Astrocyte of the spinal cord (primary cell): ENCODE measurements around the gene FCHO1.
A peak's percentile ranks its signal among the peaks of the same experiment; 100 is the strongest.
"Not testable (repeated sequence)": the region's sequence is repeated elsewhere in the genome, so short reads cannot be mapped to it uniquely, and the experiment has no call there.

Experiments
- DNase-seq: peaks from one replicate; pipeline ENCODE4 v3.0.0; 2011; ENCODE audit warnings: low read depth, low spot score
- H3K4me3 ChIP-seq: 2 replicates; pipeline ENCODE4 v1.5.1; 2011; ENCODE audit warnings: low read depth, mild to moderate bottlenecking, low read length, moderate library complexity
- CTCF ChIP-seq: IDR thresholded peaks from 2 replicates; pipeline ENCODE4 v1.5.1; 2012; ENCODE audit warnings: low read depth, mild to moderate bottlenecking, low read length, inconsistent platforms
- in situ Hi-C: cut with HindIII; loops from 2 replicates; pipeline ENCODE4 v1.10.0; 2017; ENCODE audit warnings: low sequenced_read_pairs

Gene FCHO1

GRCh38 chr19:17778968-17779929 lies 28.0 kb downstream of the FCHO1 start:
- TF ChIP-seq CTCF: no peak
- no peak overlapping the region for H3K4me3 ChIP-seq
- DNase-seq: no peak
- in situ Hi-C loops: no loop called here

- H3K4me3 ChIP-seq: no peak overlapping the region
- no peak for DNase-seq
- TF ChIP-seq CTCF: no peak
- in situ Hi-C loops: no loop called here
Measured at GRCh38 chr19:17780781-17781180, 29.5 kb downstream of the FCHO1 start.

- in situ Hi-C loops, DNase-seq, H3K4me3 ChIP-seq: not testable (repeated sequence)
Measured at GRCh38 chr19:17783721-17784120, 32.4 kb downstream of the FCHO1 start.

- H3K4me3 ChIP-seq: no peak overlapping the region
- in situ Hi-C loops: no loop called here
- peak; percentile 82 for TF ChIP-seq CTCF
- peak; percentile 50 for DNase-seq
Measured at GRCh38 chr19:17784201-17785008, 33.1 kb downstream of the FCHO1 start.

- no peak overlapping the region for H3K4me3 ChIP-seq
- TF ChIP-seq CTCF: no peak
- DNase-seq: no peak
- in situ Hi-C loops: no loop called here
Measured at GRCh38 chr19:17787274-17787913, 36.1 kb downstream of the FCHO1 start.

- in situ Hi-C loops: no loop called here
- H3K4me3 ChIP-seq: no peak overlapping the region
- DNase-seq: no peak
- TF ChIP-seq CTCF: no peak
Measured at GRCh38 chr19:17788632-17789031, 37.4 kb downstream of the FCHO1 start.
